Right lobe of liver (tissue), 6 donors: ENCODE measurements around the gene PNKD. TPM values are rescaled to one million over a fixed set of nuclear protein-coding genes. Genes with fewer than 3 reads are reported as not detected.

ENCODE experiments used
- ATAC-seq, 4 donors: fragments of 200-7000 bp; cut with Tn5 transposase; one replicate each; pipeline ENCODE4 v1.9.1; 2020; ENCODE audit warnings: mild to moderate bottlenecking in 4 of 4, moderate library complexity in 4 of 4
- DNase-seq, 3 donors: peaks; one replicate each; pipeline ENCODE4 v3.0.0-alpha.2; 2020
- H3K27ac ChIP-seq, 3 donors: fragments of 200-600 bp; one replicate each; pipeline ENCODE4 v1.8.0; 2022
- H3K27me3 ChIP-seq, 2 donors: fragments of 200-600 bp; one replicate each; pipeline ENCODE4 v1.8.0; 2022
- H3K36me3 ChIP-seq, 4 donors: fragments of 200-600 bp; sonication (generic) in 1 of 4; one replicate each; pipeline versions ENCODE4 v1.5.1 to v1.8.0; 2017 to 2022; ENCODE audit warnings: control low read depth in 1 of 4
- H3K4me1 ChIP-seq, 4 donors: fragments of 200-600 bp; sonication (generic) in 1 of 4; one replicate each; pipeline versions ENCODE4 v1.5.1 to v1.8.0; 2017 to 2022; ENCODE audit warnings: control low read depth in 1 of 4
- H3K4me3 ChIP-seq, 3 donors: fragments of 200-600 bp; one replicate each; pipeline ENCODE4 v1.8.0; 2022
- H3K9me3 ChIP-seq, 4 donors: fragments of 200-600 bp; sonication (generic) in 1 of 4; one replicate each; pipeline versions ENCODE4 v1.5.1 to v1.8.0; 2017 to 2022; ENCODE audit warnings: control low read depth in 1 of 4
- POLR2A ChIP-seq: fragments of 450-650 bp; IDR thresholded peaks from one replicate; pipeline ENCODE4 v1.6.1; 2017; ENCODE audit warnings: antibody characterized with exemption, mild to moderate bottlenecking
- WGBS: methylation state at CpG from one replicate; pipeline ENCODE4 v1.1.6; 2018; ENCODE audit warnings: low coverage, low lambda C conversion rate; ENCODE audit not compliant: insufficient coverage; ENCODE audit errors: missing lambda C conversion rate; 5-methylcytosine and 5-hydroxymethylcytosine counted together
- intact Hi-C, 2 donors: fragments of 100-400 bp; cut with DNase I; formaldehyde crosslinking; loops; one replicate each; pipeline versions ENCODE4 v1.11.2 to v1.14.1; 2022
- total RNA-seq, 6 experiments: library from RNA; depleted of rRNA in 2 of 6; stranded (reverse); fragments of >200 nt in 2 of 6; fragmentation: NEBNext Ultra II Directional in 3 of 6; extraction: Animal tissue kit (Norgen Biotek cat#: 25700) in 3 of 6; gene quantifications; one replicate each; pipeline versions ENCODE4 v1.1.0 to v1.2.4, GENCODE V29; 2016 to 2023
- TF ChIP-seq, protein P1 (sequence below), 4 donors: fragments of 200-600 bp in 3 of 4; fragments of 450-650 bp in 1 of 4; IDR thresholded peaks; one replicate each; pipeline versions ENCODE4 v1.5.1 to v1.8.0; 2016 to 2022; ENCODE audit warnings: antibody characterized with exemption in 4 of 4, mild to moderate bottlenecking in 2 of 4
- donor health status: DM: no; HTN: yes; CAD: no.
- donor health status: DM: no; HTN: no; CAD: no.
- donor health status: DM: no; HTN: no; CAD: no.
- donor health status: DM: no; HTN: yes; CAD: no.
- donor health status: DM: no; HTN: yes; CAD: no.

PNKD gene
- total RNA-seq, 6 experiments from 2014 or later = 78.5 to 137 (median 115) TPM

GRCh38 chr2:218230882-218231281, 39.4 kb upstream of the PNKD start:
- H3K36me3 ChIP-seq = peaks cover 7 to 62% (median 28%) of the 10 kb centered on the region in 4 donors
- peak; percentile 30 to 39 (median 36) for ATAC-seq

DNA sequence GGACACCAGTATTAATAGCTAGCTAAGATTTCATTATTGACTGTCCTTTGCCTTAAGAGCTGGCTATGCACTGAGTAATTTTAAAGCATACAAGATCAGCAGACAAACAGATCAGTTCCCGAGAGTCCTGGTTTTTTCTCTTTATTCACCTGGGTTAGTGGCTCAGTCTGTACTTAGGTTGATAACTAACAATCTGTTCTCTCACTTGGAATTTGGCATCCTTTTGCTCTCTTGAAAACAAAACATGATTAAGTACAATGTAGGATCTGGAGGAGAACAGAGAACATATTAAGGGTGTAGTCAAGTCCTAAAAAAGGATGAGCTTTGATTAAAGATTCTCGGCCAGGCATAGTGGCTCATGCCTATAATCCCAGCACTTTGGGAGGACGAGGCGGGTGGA, 36.8 kb upstream of the PNKD start:
- ATAC-seq (no peak), DNase-seq (no peak)
- WGBS = 91% methylated on average over 4 of the region's 4 CpGs
- Histone ChIP-seq H3K27ac (no peak overlapping the region), H3K4me1 (peaks cover 0 to 11% (median 1%) of the 10 kb centered on the region in 4 donors), H3K4me3 (no peak overlapping the region), H3K27me3 (no peaks in the 10 kb centered on the region), H3K9me3 (no peaks in the 10 kb centered on the region), H3K36me3 (peaks cover 11 to 61% (median 29%) of the 10 kb centered on the region in 4 donors)
- intact Hi-C loops = no loop called here
- no peak for TF ChIP-seq POLR2A
- TF ChIP-seq, protein P1, sequence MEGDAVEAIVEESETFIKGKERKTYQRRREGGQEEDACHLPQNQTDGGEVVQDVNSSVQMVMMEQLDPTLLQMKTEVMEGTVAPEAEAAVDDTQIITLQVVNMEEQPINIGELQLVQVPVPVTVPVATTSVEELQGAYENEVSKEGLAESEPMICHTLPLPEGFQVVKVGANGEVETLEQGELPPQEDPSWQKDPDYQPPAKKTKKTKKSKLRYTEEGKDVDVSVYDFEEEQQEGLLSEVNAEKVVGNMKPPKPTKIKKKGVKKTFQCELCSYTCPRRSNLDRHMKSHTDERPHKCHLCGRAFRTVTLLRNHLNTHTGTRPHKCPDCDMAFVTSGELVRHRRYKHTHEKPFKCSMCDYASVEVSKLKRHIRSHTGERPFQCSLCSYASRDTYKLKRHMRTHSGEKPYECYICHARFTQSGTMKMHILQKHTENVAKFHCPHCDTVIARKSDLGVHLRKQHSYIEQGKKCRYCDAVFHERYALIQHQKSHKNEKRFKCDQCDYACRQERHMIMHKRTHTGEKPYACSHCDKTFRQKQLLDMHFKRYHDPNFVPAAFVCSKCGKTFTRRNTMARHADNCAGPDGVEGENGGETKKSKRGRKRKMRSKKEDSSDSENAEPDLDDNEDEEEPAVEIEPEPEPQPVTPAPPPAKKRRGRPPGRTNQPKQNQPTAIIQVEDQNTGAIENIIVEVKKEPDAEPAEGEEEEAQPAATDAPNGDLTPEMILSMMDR (IDR thresholded peaks at IDR 0.05) = no peak

More at GRCh38 chr2:218230882-218231281, 39.4 kb upstream of the PNKD start:
- TF ChIP-seq, protein P1 (IDR thresholded peaks at IDR 0.05) = peak in 1 of 4 donors; percentile 8
- TF ChIP-seq POLR2A = no peak
- WGBS = 42% methylated on average over 1 of the region's 1 CpG
- H3K27ac ChIP-seq = no peak overlapping the region
- no peak for DNase-seq
- H3K27me3 ChIP-seq = no peaks in the 10 kb centered on the region
- peaks cover 0 to 11% (median 1%) of the 10 kb centered on the region in 4 donors for H3K4me1 ChIP-seq
- H3K9me3 ChIP-seq = no peaks in the 10 kb centered on the region
- intact Hi-C loops = no loop called here
- H3K4me3 ChIP-seq = no peak overlapping the region

- DNase-seq (no peak), ATAC-seq (no peak)
- Histone ChIP-seq H3K27me3 (no peaks in the 10 kb centered on the region), H3K9me3 (no peaks in the 10 kb centered on the region), H3K4me3 (no peak overlapping the region), H3K4me1 (peaks cover 0 to 11% (median 1%) of the 10 kb centered on the region in 4 donors), H3K36me3 (peaks cover 11 to 65% (median 36%) of the 10 kb centered on the region in 4 donors), H3K27ac (no peak overlapping the region)
- intact Hi-C loops = no loop called here
- WGBS = 42% methylated on average over 3 of the region's 3 CpGs
- TF ChIP-seq, protein P1 (IDR thresholded peaks at IDR 0.05) = no peak
- no peak for TF ChIP-seq POLR2A
Measured at GRCh38 chr2:218234521-218234920, 35.8 kb upstream of the PNKD start.

- Histone ChIP-seq H3K9me3 (no peaks in the 10 kb centered on the region), H3K27ac (no peak overlapping the region), H3K27me3 (no peaks in the 10 kb centered on the region), H3K4me3 (no peak overlapping the region), H3K36me3 (peaks cover 11 to 70% (median 36%) of the 10 kb centered on the region in 4 donors), H3K4me1 (peaks cover 0 to 7% (median 1%) of the 10 kb centered on the region in 4 donors)
- 82% methylated on average over 2 of the region's 2 CpGs for WGBS
- intact Hi-C loops = no loop called here
- DNase-seq = no peak
- no peak for TF ChIP-seq POLR2A
- TF ChIP-seq, protein P1 (IDR thresholded peaks at IDR 0.05) = no peak
- no peak for ATAC-seq
Measured at GRCh38 chr2:218235017-218235416, 35.3 kb upstream of the PNKD start.
